ENCODE data around the gene KRTAP5-8. TPM values are rescaled to one million over a fixed set of nuclear protein-coding genes. Genes with fewer than 3 reads are reported as not detected.
A peak's percentile ranks its signal among the peaks of the same experiment; 100 is the strongest.
"Not testable (repeated sequence)": the region's sequence is repeated elsewhere in the genome, so short reads cannot be mapped to it uniquely, and the experiment has no call there.

Gene KRTAP5-8, protein sequence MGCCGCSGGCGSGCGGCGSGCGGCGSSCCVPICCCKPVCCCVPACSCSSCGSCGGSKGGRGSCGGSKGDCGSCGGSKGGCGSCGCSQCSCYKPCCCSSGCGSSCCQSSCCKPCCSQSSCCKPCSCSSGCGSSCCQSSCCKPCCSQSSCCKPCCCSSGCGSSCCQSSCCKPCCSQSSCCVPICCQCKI
- not detected in 2 replicates for total RNA-seq
- long read RNA-seq: 0 reads

GRCh38 chr11:71537977-71538665 lies at the start of gene KRTAP5-8:
Gene KRTAP5-8, plus strand, starts transcription at chr11:71538025. Its CDS starts 31 bp downstream, at chr11:71538056.
- H3K4me3 Mint-ChIP-seq (ENCODE audit: unreplicated experiment); H3K9me3 Mint-ChIP-seq (ENCODE audit: unreplicated experiment); H3K36me3 Mint-ChIP-seq (ENCODE audit: unreplicated experiment); H3K27ac Mint-ChIP-seq (ENCODE audit: unreplicated experiment); H3K4me1 Mint-ChIP-seq (ENCODE audit: unreplicated experiment); H3K27me3 Mint-ChIP-seq (ENCODE audit: unreplicated experiment): not testable (repeated sequence)
- DNase-seq (ENCODE audit: extremely low spot score, unreplicated experiment): peak; percentile 70

- H3K36me3 Mint-ChIP-seq (ENCODE audit: unreplicated experiment): peaks cover 54% of the 10 kb centered on the region
- no peak overlapping the region for H3K27ac Mint-ChIP-seq (ENCODE audit: unreplicated experiment)
- peaks cover 21% of the 10 kb centered on the region for H3K4me1 Mint-ChIP-seq (ENCODE audit: unreplicated experiment)
- no peak overlapping the region for H3K4me3 Mint-ChIP-seq (ENCODE audit: unreplicated experiment)
- TF ChIP-seq, protein P1, sequence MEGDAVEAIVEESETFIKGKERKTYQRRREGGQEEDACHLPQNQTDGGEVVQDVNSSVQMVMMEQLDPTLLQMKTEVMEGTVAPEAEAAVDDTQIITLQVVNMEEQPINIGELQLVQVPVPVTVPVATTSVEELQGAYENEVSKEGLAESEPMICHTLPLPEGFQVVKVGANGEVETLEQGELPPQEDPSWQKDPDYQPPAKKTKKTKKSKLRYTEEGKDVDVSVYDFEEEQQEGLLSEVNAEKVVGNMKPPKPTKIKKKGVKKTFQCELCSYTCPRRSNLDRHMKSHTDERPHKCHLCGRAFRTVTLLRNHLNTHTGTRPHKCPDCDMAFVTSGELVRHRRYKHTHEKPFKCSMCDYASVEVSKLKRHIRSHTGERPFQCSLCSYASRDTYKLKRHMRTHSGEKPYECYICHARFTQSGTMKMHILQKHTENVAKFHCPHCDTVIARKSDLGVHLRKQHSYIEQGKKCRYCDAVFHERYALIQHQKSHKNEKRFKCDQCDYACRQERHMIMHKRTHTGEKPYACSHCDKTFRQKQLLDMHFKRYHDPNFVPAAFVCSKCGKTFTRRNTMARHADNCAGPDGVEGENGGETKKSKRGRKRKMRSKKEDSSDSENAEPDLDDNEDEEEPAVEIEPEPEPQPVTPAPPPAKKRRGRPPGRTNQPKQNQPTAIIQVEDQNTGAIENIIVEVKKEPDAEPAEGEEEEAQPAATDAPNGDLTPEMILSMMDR (IDR thresholded peaks at IDR 0.05): no peak
- peak; percentile 68 for DNase-seq (ENCODE audit: extremely low spot score, unreplicated experiment)
- H3K27me3 Mint-ChIP-seq (ENCODE audit: unreplicated experiment): no peaks in the 10 kb centered on the region
- no peaks in the 10 kb centered on the region for H3K9me3 Mint-ChIP-seq (ENCODE audit: unreplicated experiment)
Measured at GRCh38 chr11:71488681-71489270, 49.0 kb upstream of the KRTAP5-8 start.

DNA sequence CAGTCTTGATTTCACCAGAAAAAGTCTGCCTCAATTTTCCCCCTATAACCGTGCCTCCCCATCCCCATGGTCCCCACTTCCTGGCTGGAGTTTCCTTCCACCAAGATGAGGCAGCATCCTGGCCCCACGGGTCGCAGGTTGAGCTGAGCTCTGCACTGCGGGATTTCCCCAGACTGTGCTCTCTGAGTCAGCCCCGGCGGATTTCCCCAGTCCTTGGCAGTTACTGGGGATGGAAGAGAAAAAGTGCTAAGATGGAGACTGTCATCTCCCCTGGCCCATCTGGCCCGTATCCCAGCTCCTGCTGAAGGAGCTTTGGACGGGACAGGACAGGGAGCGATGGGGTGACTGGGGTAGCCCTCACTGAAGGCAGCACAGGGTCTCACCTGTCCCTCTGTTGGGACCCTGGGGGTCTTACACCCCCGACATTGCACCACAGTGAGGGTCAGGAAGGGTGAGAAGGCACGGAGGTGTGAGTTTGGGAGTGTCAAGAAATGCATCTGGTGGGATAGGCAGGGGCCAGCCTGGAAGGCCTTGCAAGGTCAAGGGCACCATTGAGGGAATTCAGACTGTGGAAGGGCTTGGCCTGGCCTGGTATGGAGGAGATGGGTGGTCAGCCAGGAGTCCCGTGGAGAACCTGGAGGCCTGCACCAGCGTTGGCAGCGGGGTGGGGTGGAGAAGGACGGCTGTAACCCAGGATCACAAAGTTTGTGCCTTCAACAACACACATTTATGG lies 48.3 kb upstream of the KRTAP5-8 start:
- Mint-ChIP-seq H3K4me1 (ENCODE audit: unreplicated experiment) (peaks cover 21% of the 10 kb centered on the region), H3K36me3 (ENCODE audit: unreplicated experiment) (peaks cover 53% of the 10 kb centered on the region), H3K27ac (ENCODE audit: unreplicated experiment) (peak overlapping the region; percentile 24), H3K27me3 (ENCODE audit: unreplicated experiment) (no peaks in the 10 kb centered on the region), H3K4me3 (ENCODE audit: unreplicated experiment) (no peak overlapping the region), H3K9me3 (ENCODE audit: unreplicated experiment) (no peaks in the 10 kb centered on the region)
- TF ChIP-seq, protein P1 (IDR thresholded peaks at IDR 0.05): no peak
- peak; percentile 80 for DNase-seq (ENCODE audit: extremely low spot score, unreplicated experiment)

- Mint-ChIP-seq H3K4me3 (ENCODE audit: unreplicated experiment) (no peak overlapping the region), H3K36me3 (ENCODE audit: unreplicated experiment) (peaks cover 52% of the 10 kb centered on the region), H3K27ac (ENCODE audit: unreplicated experiment) (no peak overlapping the region)
Measured at GRCh38 chr11:71490044-71490730, 47.6 kb upstream of the KRTAP5-8 start.

More at GRCh38 chr11:71490044-71490730, 47.6 kb upstream of the KRTAP5-8 start:
- H3K27me3 Mint-ChIP-seq (ENCODE audit: unreplicated experiment): no peaks in the 10 kb centered on the region
- no peaks in the 10 kb centered on the region for H3K9me3 Mint-ChIP-seq (ENCODE audit: unreplicated experiment)
- peak; percentile 66 for DNase-seq (ENCODE audit: extremely low spot score, unreplicated experiment)
- TF ChIP-seq, protein P1 (IDR thresholded peaks at IDR 0.05): no peak
- peaks cover 21% of the 10 kb centered on the region for H3K4me1 Mint-ChIP-seq (ENCODE audit: unreplicated experiment)

Measured in osteocyte (in vitro differentiated cells).